ENCODE results near the gene BCL11B.

The BCL11B gene

GRCh38 chr14:99266181-99267178, 5.5 kb downstream of the BCL11B start:
- Histone ChIP-seq H3K27ac (ENCODE audit: low read depth, low read length, severe bottlenecking) (no peak overlapping the region), H3K36me3 (ENCODE audit: control insufficient read depth, insufficient read depth, low read length) (no peaks in the 10 kb centered on the region), H3K4me1 (ENCODE audit: control insufficient read depth, insufficient read depth, low read length, poor library complexity, severe bottlenecking) (peaks cover 21% of the 10 kb centered on the region), H3K4me3 (ENCODE audit: extremely low read depth, insufficient read depth, low read length, poor library complexity, severe bottlenecking) (no peak overlapping the region), H3K9me3 (ENCODE audit: control insufficient read depth, low read length) (no peaks in the 10 kb centered on the region)
- WGBS, 2 experiments (ENCODE audit: insufficient coverage in 2 of 2): 29 to 32% methylated on average over 15 to 17 of the region's 31 CpGs

DNA sequence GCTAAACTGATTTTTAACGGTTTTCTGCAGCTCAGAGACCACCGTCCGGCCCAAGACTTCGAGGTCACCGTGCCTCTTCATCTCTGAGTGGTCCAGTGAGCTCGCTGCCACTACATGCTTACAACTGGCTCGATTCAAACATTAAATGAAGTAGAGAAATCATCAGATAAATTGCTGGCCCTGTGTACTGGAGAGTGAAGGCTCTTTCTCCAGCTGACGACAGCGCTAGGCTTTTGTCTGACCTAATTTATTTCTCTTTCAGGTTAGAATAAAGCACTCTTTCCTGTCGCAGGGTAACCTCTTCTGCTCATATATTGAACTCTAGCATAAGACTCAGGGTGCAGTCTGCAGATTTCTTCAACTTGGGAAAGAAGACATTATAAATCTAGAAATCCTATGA, 6.4 kb downstream of the BCL11B start:
- Histone ChIP-seq H3K36me3 (ENCODE audit: control insufficient read depth, insufficient read depth, low read length) (no peaks in the 10 kb centered on the region), H3K4me3 (ENCODE audit: extremely low read depth, insufficient read depth, low read length, poor library complexity, severe bottlenecking) (no peak overlapping the region), H3K9me3 (ENCODE audit: control insufficient read depth, low read length) (no peaks in the 10 kb centered on the region), H3K27ac (ENCODE audit: low read depth, low read length, severe bottlenecking) (no peak overlapping the region), H3K4me1 (ENCODE audit: control insufficient read depth, insufficient read depth, low read length, poor library complexity, severe bottlenecking) (peaks cover 21% of the 10 kb centered on the region)
- 89 to 92% methylated on average over 9 to 10 of the region's 10 CpGs for whole genome bisulfite sequencing, 2 experiments (ENCODE audit: insufficient coverage in 2 of 2)

DNA sequence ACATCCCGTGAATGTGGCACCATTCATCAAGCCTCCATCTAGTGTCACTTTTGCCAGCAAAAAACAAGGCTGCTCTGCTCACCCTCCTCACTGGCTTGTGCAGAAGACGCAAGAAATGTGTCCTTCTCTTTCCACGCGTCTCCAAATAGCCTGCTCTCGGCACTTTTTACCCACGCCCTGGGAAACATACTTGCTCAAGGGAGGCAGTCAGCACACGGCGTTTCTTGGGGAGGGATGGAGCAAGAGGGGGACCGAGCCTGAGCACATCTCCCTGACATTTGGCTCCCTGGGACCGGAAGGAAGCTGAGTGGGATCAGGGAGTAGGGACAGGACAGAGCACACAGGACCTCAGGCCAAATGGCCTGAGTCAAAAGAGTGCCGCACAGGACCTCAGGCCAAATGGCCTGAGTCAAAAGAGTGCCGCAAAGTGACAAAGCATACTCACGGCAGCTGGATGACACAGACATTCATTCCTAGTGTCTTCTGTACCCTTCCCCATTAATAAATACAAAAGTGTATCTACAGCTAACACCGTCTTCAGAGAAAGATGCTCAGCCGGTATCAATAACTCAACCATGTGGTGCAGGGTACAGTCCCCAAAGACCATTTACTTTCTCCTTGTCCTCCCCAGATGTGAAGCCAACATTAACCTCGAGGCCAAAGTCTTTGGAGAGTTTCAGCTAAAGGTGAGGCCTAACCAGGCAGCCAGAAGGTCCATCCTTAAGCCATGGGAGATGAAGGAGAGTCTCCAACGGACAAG, 7.1 kb downstream of the BCL11B start:
- no peak overlapping the region for H3K27ac ChIP-seq (ENCODE audit: low read depth, low read length, severe bottlenecking)
- 83 to 94% methylated on average over 14 to 15 of the region's 17 CpGs for WGBS, 2 experiments (ENCODE audit: insufficient coverage in 2 of 2)

GRCh38 chr14:99263564-99264330, 8.2 kb downstream of the BCL11B start:
- Histone ChIP-seq H3K36me3 (ENCODE audit: control insufficient read depth, insufficient read depth, low read length) (no peaks in the 10 kb centered on the region), H3K4me1 (ENCODE audit: control insufficient read depth, insufficient read depth, low read length, poor library complexity, severe bottlenecking) (peaks cover 17% of the 10 kb centered on the region), H3K27ac (ENCODE audit: low read depth, low read length, severe bottlenecking) (no peak overlapping the region), H3K9me3 (ENCODE audit: control insufficient read depth, low read length) (no peaks in the 10 kb centered on the region), H3K4me3 (ENCODE audit: extremely low read depth, insufficient read depth, low read length, poor library complexity, severe bottlenecking) (no peak overlapping the region)
- WGBS, 2 experiments (ENCODE audit: insufficient coverage in 2 of 2): 73 to 86% methylated on average over 3 to 4 of the region's 8 CpGs

More for the DNA sequence above, 7.1 kb downstream of the BCL11B start:
- Histone ChIP-seq H3K4me1 (ENCODE audit: control insufficient read depth, insufficient read depth, low read length, poor library complexity, severe bottlenecking) (peaks cover 24% of the 10 kb centered on the region), H3K4me3 (ENCODE audit: extremely low read depth, insufficient read depth, low read length, poor library complexity, severe bottlenecking) (no peak overlapping the region), H3K9me3 (ENCODE audit: control insufficient read depth, low read length) (no peaks in the 10 kb centered on the region), H3K36me3 (ENCODE audit: control insufficient read depth, insufficient read depth, low read length) (no peaks in the 10 kb centered on the region)

- no peak overlapping the region for H3K4me3 ChIP-seq (ENCODE audit: extremely low read depth, insufficient read depth, low read length, poor library complexity, severe bottlenecking)
- no peaks in the 10 kb centered on the region for H3K9me3 ChIP-seq (ENCODE audit: control insufficient read depth, low read length)
- H3K27ac ChIP-seq (ENCODE audit: low read depth, low read length, severe bottlenecking): no peak overlapping the region
- H3K4me1 ChIP-seq (ENCODE audit: control insufficient read depth, insufficient read depth, low read length, poor library complexity, severe bottlenecking): peaks cover 14% of the 10 kb centered on the region
- 17 to 19% methylated on average over 10 to 11 of the region's 11 CpGs for WGBS, 2 experiments (ENCODE audit: insufficient coverage in 2 of 2)
- H3K36me3 ChIP-seq (ENCODE audit: control insufficient read depth, insufficient read depth, low read length): no peaks in the 10 kb centered on the region
These were observed 9.0 kb downstream of the BCL11B start for GRCh38 chr14:99262977-99263448.

GRCh38 chr14:99261912-99262787, 9.8 kb downstream of the BCL11B start:
- Histone ChIP-seq H3K36me3 (ENCODE audit: control insufficient read depth, insufficient read depth, low read length) (no peaks in the 10 kb centered on the region), H3K27ac (ENCODE audit: low read depth, low read length, severe bottlenecking) (no peak overlapping the region), H3K9me3 (ENCODE audit: control insufficient read depth, low read length) (no peaks in the 10 kb centered on the region), H3K4me3 (ENCODE audit: extremely low read depth, insufficient read depth, low read length, poor library complexity, severe bottlenecking) (no peak overlapping the region), H3K4me1 (ENCODE audit: control insufficient read depth, insufficient read depth, low read length, poor library complexity, severe bottlenecking) (peaks cover 13% of the 10 kb centered on the region)
- 57 to 62% methylated on average over 17 to 18 of the region's 25 CpGs for WGBS, 2 experiments (ENCODE audit: insufficient coverage in 2 of 2)

GRCh38 chr14:99260587-99261551, 11.1 kb downstream of the BCL11B start:
- H3K36me3 ChIP-seq (ENCODE audit: control insufficient read depth, insufficient read depth, low read length): no peaks in the 10 kb centered on the region
- no peak overlapping the region for H3K4me3 ChIP-seq (ENCODE audit: extremely low read depth, insufficient read depth, low read length, poor library complexity, severe bottlenecking)
- H3K27ac ChIP-seq (ENCODE audit: low read depth, low read length, severe bottlenecking): no peak overlapping the region
- H3K9me3 ChIP-seq (ENCODE audit: control insufficient read depth, low read length): no peaks in the 10 kb centered on the region
- 70 to 78% methylated on average over 8 to 16 of the region's 20 CpGs for WGBS, 2 experiments (ENCODE audit: insufficient coverage in 2 of 2)
- H3K4me1 ChIP-seq (ENCODE audit: control insufficient read depth, insufficient read depth, low read length, poor library complexity, severe bottlenecking): peaks cover 13% of the 10 kb centered on the region

GRCh38 chr14:99260116-99260515, 11.9 kb downstream of the BCL11B start:
- WGBS, 2 experiments (ENCODE audit: insufficient coverage in 2 of 2): 93 to 97% methylated on average over 7 of the region's 9 CpGs
- Histone ChIP-seq H3K9me3 (ENCODE audit: control insufficient read depth, low read length) (no peaks in the 10 kb centered on the region), H3K4me3 (ENCODE audit: extremely low read depth, insufficient read depth, low read length, poor library complexity, severe bottlenecking) (no peak overlapping the region)

More at GRCh38 chr14:99260116-99260515, 11.9 kb downstream of the BCL11B start:
- no peak overlapping the region for H3K27ac ChIP-seq (ENCODE audit: low read depth, low read length, severe bottlenecking)
- H3K36me3 ChIP-seq (ENCODE audit: control insufficient read depth, insufficient read depth, low read length): no peaks in the 10 kb centered on the region
- peaks cover 13% of the 10 kb centered on the region for H3K4me1 ChIP-seq (ENCODE audit: control insufficient read depth, insufficient read depth, low read length, poor library complexity, severe bottlenecking)
